Thyroid gland (tissue), 4 donors: ENCODE measurements around the gene KCNC3.

Source experiments
- POLR2A ChIP-seq, 2 donors: fragments of 450-650 bp; IDR thresholded peaks; one replicate each; pipeline ENCODE4 v1.6.1; 2017; ENCODE audit warnings: antibody characterized with exemption in 2 of 2, mild to moderate bottlenecking in 2 of 2, moderate library complexity in 1 of 2
- TF ChIP-seq, protein P1 (sequence below), 6 experiments: fragments of 200-600 bp in 3 of 6; fragments of 450-650 bp in 3 of 6; sonication (generic) in 3 of 6; IDR thresholded peaks; one replicate each; pipeline ENCODE4 v1.5.1; 2016 to 2019; ENCODE audit warnings: antibody characterized with exemption in 6 of 6, mild to moderate bottlenecking in 2 of 6, inconsistent platforms in 1 of 6, moderate library complexity in 1 of 6

DNA sequence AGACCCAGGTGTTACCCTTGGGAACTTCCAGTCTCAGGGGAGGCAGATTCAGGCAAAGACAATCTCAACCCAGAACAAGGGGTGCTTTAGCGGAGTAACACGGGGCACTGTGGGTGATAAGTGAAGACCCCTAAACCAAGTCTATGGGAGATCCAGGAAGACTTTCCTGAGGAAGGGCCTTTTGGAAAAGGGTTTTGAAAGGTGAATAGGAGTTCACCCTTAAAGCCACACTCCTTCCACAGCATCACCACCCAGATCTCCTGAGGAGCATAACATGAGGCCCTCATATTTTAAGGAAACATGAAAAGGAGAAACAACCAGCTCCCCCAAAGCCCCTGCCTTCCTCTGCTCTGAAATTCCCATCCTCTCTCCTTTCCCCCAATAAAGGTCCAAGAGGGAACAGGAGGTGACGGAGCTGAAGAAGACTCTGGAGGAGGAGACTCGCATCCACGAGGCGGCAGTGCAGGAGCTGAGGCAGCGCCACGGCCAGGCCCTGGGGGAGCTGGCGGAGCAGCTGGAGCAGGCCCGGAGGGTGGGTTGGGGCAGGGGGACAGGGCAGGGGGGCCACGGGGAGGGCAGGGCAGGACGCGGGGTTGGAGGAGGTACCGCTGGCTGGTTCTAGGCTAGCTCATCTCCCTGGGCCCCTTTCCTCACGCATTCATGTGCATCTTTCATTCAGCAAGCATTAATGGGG lies 52.7 kb downstream of the KCNC3 start:
- TF ChIP-seq, protein P1, sequence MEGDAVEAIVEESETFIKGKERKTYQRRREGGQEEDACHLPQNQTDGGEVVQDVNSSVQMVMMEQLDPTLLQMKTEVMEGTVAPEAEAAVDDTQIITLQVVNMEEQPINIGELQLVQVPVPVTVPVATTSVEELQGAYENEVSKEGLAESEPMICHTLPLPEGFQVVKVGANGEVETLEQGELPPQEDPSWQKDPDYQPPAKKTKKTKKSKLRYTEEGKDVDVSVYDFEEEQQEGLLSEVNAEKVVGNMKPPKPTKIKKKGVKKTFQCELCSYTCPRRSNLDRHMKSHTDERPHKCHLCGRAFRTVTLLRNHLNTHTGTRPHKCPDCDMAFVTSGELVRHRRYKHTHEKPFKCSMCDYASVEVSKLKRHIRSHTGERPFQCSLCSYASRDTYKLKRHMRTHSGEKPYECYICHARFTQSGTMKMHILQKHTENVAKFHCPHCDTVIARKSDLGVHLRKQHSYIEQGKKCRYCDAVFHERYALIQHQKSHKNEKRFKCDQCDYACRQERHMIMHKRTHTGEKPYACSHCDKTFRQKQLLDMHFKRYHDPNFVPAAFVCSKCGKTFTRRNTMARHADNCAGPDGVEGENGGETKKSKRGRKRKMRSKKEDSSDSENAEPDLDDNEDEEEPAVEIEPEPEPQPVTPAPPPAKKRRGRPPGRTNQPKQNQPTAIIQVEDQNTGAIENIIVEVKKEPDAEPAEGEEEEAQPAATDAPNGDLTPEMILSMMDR (IDR thresholded peaks at IDR 0.05) = no peak
- no peak for TF ChIP-seq POLR2A (IDR thresholded peaks at IDR 0.05)
